ENCODE data around the gene ETV3. TPM values are rescaled to one million over a fixed set of nuclear protein-coding genes. Genes with fewer than 3 reads are reported as not detected.
"Not testable (repeated sequence)": the region's sequence is repeated elsewhere in the genome, so short reads cannot be mapped to it uniquely, and the experiment has no call there.

The ETV3 gene
- total RNA-seq, 1 donor from 2014 or later, result 16.4 TPM

GRCh38 chr1:157103268-157103667 lies 34.9 kb downstream of the ETV3 start:
- no peak for ATAC-seq (ENCODE audit: poor library complexity)
- no peak for DNase-seq
- intact Hi-C loops (cut with DNase I), result no loop called here

GRCh38 chr1:157101149-157101548 lies 37.0 kb downstream of the ETV3 start:
- intact Hi-C loops (cut with DNase I), result no loop called here
- ATAC-seq (ENCODE audit: poor library complexity) (no peak), DNase-seq (no peak)

DNA sequence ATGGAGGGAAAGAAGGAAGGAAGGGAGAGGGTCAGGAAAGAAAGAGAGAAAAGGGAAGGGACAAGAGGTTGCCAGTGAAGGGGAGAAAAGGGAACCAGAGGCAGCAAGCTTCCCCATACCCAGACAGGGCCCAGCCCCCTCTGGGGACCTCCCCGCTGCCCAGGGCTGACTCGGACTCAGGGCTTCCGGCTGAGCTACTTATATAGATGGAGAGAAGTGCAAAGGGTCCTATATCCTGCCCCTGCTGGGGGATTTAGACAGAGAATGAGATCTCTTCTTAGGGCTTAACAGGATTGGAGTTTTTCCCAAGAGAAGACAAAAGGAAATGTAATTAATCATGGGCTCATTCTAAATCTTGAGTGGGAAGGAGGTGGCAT lies 38.6 kb downstream of the ETV3 start, which contains the start of gene ETV3L:
TSS of gene ETV3L (minus strand) at position 176 of the 377 bp plus-strand sequence. CDS start 285 bp downstream, outside the sequence.
- DNase-seq (peak; percentile 66), ATAC-seq (ENCODE audit: poor library complexity) (peak; percentile 61)
- intact Hi-C loops (cut with DNase I), result no loop called here

DNA sequence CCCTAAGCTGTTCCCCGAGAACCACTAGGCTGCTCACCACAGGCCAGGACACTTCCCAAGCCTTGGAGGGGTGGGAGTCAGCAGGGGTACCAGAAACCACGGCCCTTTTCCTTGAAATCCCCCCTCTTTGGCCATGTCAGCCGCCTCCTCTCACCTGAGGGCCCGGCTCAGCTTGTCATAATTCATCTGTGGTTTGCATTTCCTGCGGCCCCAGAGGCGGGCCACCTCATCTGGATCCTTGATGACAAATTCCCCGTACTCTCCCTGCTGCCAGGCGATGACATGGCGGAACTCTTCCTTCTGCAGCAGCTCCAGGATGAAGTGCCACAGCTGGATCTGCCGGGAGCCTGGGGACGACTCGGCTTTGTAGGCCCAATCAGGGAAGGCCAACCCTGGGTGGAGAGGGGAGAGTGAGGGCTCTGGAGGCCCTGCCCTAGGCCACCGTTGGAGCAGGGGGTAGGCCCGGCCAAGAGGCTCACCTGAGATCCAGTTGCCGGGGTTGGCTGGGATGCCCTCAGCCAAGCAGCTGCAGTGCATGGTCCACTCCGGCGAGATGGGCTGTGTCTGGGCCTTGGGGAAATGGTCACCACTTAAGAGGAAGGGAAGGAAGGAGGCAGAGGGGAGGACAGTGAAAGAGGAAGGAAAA lies 39.1 kb downstream of the ETV3 start:
- DNase-seq; intact Hi-C loops (cut with DNase I); ATAC-seq (ENCODE audit: poor library complexity): not testable (repeated sequence)

GRCh38 chr1:157098519-157098918 lies 39.7 kb downstream of the ETV3 start:
- DNase-seq, result no peak
- ATAC-seq (ENCODE audit: poor library complexity), result no peak
- intact Hi-C loops (cut with DNase I), result no loop called here

DNA sequence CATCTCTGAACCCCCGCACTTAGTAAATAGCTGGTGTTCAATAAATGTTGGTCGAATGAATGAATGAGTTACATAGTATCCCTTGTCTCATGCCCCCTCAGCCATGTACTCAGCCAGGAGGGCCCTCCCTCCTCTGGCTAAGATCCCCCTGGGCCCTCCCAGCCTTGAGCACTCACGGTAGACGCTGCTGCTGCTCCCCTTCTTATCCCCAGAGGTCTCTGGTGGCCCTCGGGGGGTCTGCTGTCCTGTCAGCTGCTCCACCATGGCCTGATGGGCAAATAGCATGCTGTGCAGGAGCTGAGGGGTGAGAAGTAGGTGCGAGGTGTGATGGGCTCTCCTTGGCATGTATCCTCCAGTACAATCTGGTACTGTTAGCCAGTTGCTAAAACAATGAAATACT lies 40.5 kb downstream of the ETV3 start:
- intact Hi-C loops (cut with DNase I), result no loop called here
- DNase-seq, result no peak
- no peak for ATAC-seq (ENCODE audit: poor library complexity)

DNA sequence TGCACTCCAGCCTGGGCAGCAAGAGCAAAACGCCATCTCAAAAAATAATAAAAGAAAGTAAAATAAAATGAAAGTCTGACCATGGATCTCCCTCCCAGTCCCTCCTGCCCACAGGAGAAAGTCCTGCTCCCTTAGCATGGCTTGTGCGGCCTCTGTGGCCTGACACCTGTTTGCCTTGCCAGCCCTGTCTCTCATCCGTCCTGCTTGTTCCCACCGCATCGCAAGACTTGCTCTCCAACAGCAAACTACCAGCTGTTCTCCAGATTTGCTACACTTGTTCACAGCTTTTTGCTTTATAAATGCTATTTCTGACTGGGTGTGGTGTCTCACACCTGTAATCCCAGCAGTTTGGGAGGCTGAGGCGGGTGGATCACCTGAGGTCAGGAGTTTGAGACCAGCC lies 41.3 kb downstream of the ETV3 start:
- ATAC-seq (ENCODE audit: poor library complexity), result no peak
- no peak for DNase-seq
- intact Hi-C loops (cut with DNase I), result no loop called here

DNA sequence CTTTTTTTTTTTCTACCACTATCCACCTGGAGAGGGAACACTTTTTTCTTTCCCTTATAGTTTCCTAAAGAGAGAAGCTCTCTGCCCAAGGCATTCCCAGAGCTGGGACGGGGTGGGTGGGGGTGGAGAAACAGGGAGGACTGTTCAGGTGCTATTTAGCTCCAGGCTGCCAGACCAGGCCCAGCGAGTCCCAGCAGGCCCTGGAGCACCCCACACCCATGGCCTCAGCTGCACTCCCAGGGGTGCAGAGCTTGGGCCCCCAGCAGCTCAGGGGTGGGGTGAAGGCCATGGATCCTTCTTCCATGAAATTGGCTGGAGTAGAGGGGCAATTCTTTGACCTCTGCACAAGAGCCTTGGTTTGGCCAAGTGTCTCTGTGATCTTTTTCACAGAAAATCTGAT lies 42.6 kb downstream of the ETV3 start:
- intact Hi-C loops (cut with DNase I), result no loop called here
- DNase-seq, result no peak

GRCh38 chr1:157095091-157095490 lies 43.1 kb downstream of the ETV3 start:
- ATAC-seq (ENCODE audit: poor library complexity), result no peak
- intact Hi-C loops (cut with DNase I), result no loop called here
- no peak for DNase-seq

More for the DNA sequence above, 42.6 kb downstream of the ETV3 start:
- ATAC-seq (ENCODE audit: poor library complexity), result no peak

- intact Hi-C loops (cut with DNase I), result no loop called here
- peak; percentile 65 for ATAC-seq (ENCODE audit: poor library complexity)
- DNase-seq, result peak; percentile 80
Observed at GRCh38 chr1:157092831-157093230, 45.4 kb downstream of the ETV3 start.

DNA sequence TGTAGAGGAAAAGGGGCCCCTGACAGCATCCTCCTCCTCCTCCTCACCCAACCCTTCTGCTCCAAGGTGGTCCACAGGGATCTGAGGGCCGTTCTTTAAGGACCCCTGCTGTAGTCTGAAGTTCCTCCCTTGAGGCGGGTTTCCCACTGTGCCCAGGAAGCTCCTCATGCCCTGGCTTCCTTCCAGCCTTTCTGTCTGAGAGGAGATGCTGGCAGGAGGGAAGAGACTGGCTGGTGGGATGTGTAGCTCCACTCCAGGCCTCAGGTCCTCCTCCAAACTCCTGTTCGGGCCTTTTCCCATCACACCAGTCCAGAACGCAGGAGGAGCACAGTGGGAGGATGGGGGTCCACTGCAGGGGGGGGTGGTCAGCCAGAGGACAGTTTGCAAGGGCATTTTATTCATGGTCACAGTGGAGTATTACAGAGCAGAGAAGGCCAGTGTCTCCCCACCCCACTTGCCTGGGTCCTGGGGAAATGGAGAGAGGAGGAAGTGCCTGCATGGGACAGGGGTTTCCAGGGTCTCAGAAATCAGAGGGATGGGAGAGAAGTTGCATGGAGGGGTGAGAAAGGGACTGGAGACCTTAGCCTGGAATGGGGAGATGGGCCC lies 46.4 kb downstream of the ETV3 start:
- intact Hi-C loops (cut with DNase I), result no loop called here
- no peak for DNase-seq
- ATAC-seq (ENCODE audit: poor library complexity), result no peak

DNA sequence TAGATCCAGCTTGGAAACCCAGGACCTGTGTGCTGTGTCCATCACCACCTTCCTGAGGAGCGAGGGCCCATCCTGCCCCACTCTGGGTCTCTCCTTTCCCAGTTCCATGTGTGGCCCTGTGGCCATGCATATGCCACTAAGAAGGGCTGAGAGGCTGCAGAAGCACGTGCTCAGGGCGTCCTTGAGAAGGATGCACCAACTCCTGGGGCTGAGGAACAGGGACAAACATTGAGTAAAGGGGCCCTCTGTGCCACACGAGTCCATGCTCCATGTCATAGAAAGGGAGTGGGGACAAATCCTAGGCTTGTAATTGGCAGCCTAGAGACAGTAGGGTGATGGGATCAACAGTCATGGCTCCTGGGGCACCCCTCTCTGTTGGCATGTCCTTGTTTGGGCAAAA lies 47.0 kb downstream of the ETV3 start:
- ATAC-seq (ENCODE audit: poor library complexity), result no peak
- intact Hi-C loops (cut with DNase I), result no loop called here
- no peak for DNase-seq

GRCh38 chr1:157090771-157091170 lies 47.4 kb downstream of the ETV3 start:
- intact Hi-C loops (cut with DNase I), result loop anchor here (1.0 kb wide), 1 partner anchor 66 kb away; no protein-coding TSS in a partner anchor
- ATAC-seq (ENCODE audit: poor library complexity), result no peak
- DNase-seq, result no peak

DNA sequence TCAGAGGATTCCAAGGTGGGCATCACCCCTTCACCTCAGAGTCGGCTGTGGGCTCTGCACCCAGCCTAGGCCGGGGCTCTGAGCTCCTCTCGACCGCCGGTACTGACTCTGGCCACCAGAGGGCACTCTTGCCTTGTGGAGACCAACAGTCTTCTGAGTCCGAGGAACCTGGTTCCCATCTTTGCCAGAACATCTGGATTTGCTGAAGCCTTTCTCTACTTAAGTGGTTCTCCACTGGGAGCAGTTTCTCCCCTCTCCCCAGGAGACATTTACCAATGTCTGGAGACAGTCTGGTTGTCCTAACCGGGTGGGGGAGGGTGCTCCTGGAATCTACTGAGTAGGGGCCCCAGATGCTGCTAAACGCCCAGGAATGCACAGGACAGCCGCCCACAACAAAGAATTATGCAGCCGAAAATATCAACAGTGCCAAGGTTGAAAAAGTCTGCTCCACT lies 48.0 kb downstream of the ETV3 start:
- ATAC-seq (ENCODE audit: poor library complexity), result peak; percentile 92
- intact Hi-C loops (cut with DNase I), result loop anchor here (1.0 kb wide), 1 partner anchor 66 kb away; no protein-coding TSS in a partner anchor
- peak; percentile 93 for DNase-seq

- no peak for DNase-seq
- intact Hi-C loops (cut with DNase I), result loop anchor here (1.0 kb wide), 1 partner anchor 67 kb away; no protein-coding TSS in a partner anchor
- no peak for ATAC-seq (ENCODE audit: poor library complexity)
Observed at GRCh38 chr1:157089789-157090188, 48.4 kb downstream of the ETV3 start.

DNA sequence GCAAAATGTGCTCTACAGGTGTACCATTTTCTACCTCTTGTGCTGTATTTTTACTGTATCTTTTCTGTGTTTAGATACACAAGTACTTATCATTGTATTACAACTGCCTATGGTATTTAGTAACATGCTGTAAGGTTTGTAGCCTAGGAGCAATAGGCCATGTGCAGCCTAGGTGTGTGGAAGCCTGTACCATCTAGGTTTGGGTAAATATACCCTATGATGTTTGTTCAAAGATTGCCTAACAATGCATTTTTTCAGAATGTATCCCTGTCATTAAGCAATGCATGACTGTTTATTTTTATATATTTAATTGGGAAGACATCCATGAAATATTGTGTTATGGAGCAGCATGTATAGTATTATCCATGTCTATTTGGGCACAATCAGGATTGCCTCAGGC lies 49.6 kb downstream of the ETV3 start:
- DNase-seq (no peak), ATAC-seq (ENCODE audit: poor library complexity) (no peak)
- intact Hi-C loops (cut with DNase I), result no loop called here

GRCh38 chr1:157087030-157087429 lies 51.2 kb downstream of the ETV3 start:
- DNase-seq (no peak), ATAC-seq (ENCODE audit: poor library complexity) (no peak)
- intact Hi-C loops (cut with DNase I), result no loop called here

DNA sequence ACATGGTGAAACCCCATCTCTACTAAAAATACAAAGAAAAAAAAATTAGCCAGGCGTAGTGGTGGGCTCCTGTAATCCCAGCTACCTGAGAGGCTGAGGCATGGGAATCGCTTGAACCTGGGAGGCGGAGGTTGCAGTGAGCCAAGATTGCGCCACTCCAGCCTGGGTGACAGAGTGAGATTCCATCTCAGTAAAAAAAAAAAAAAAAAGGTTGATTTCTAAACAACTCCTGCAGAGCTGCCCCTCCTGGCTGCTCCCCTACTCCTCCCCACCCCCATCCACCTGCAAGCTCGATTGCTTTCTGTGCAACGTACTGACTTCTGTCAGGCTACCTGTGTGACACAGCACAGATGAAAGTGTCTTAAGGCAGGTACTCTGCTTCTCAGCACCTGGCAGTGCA lies 51.9 kb downstream of the ETV3 start:
- intact Hi-C loops (cut with DNase I), result no loop called here
- DNase-seq (no peak), ATAC-seq (ENCODE audit: poor library complexity) (no peak)

- DNase-seq, result no peak
- no peak for ATAC-seq (ENCODE audit: poor library complexity)
- intact Hi-C loops (cut with DNase I), result no loop called here
Observed at GRCh38 chr1:157085421-157085820, 52.8 kb downstream of the ETV3 start.

GRCh38 chr1:157084720-157085119 lies 53.5 kb downstream of the ETV3 start:
- intact Hi-C loops (cut with DNase I), result no loop called here
- DNase-seq (no peak), ATAC-seq (ENCODE audit: poor library complexity) (no peak)
